NCI-H2029 (cell line): ENCODE measurements around the gene BACH2.
"Not testable (repeated sequence)": the region's sequence is repeated elsewhere in the genome, so short reads cannot be mapped to it uniquely, and the experiment has no call there.

Experiments
- DNase-seq: peaks from one replicate; lab custom pipeline; 2025; lab: John Stamatoyannopoulos, UW

BACH2 gene

DNA sequence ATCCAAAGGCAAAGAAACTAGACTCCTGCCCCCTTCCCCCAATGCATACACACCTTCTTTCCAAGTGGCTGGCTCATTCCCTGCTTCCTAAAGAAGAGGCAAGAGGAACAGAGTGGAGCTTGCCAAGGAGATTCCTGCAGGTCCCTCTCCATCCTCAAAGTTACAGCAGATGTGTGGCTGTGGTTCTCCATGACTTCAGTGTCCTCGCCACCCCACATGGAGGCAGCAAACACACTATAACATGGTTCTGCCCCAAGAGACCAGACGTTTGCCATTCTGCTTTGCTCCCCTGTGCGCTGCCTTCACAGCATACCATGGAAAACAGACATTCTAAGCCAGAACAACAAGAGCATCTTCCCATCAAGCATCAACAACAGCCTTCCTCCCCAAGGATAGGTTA lies 84.4 kb downstream of the BACH2 start:
- no peak for DNase-seq

DNA sequence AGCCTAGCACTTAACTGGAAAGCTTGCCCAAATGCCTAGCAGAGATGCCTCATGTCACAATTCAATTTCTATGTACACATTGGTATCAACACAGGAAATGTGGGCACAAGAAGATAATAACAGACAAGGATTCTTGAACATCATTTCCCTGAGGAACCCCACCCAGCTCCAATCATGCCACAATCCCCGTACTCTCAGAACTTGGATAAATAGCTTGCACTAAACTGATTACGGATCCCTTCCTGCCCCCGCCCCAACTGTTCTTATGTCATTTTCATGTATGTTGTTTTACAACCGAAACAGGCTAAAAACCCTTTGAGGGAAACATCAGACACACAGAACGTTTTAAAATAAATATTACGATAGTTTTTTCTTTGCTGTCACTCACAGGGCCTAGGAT lies 87.1 kb downstream of the BACH2 start:
- no peak for DNase-seq

DNA sequence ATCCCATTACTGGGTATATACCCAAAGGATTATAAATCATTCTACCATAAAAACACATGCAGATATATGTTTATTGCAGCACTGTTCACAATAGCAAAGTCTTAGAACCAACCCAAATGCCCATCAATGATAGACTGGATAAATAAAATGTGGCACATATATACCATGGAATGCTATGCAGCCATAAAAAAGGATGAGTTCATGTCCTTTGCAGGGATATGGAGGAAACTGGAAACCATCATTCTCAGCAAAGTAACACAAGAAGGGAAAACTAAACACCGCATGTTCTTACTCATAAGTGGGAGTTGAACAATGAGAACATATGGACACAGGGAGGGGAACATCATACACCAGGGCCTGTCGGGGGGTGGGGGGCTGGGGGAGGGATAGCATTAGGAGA lies 88.0 kb downstream of the BACH2 start:
- DNase-seq, result not testable (repeated sequence)

- no peak for DNase-seq
These were observed 92.2 kb downstream of the BACH2 start for GRCh38 chr6:90204327-90205056.

- no peak for DNase-seq
These were observed 93.0 kb downstream of the BACH2 start for GRCh38 chr6:90203672-90204071.

DNA sequence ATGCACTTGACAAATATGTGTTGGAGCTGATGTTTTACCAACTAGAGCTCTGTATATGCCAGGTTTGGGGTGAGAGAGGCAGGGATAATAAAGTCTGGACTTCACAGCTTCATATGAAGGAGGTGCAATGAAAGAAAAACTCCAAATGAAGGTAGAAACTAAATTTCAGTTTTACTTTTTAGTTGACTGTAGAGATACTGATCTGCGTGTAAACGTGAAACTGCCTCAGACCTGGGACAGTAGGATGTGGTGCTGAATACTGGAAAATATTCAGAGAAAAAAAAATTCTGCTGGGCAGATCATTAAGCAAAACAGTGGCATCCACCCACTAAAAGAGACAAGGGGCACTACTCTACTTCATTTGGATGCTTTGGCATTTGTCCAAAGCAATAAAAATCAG lies 94.5 kb downstream of the BACH2 start:
- no peak for DNase-seq

- DNase-seq, result no peak
These were observed 96.7 kb downstream of the BACH2 start for GRCh38 chr6:90199900-90200299.

- DNase-seq, result no peak
These were observed 97.8 kb downstream of the BACH2 start for GRCh38 chr6:90198758-90199425.

DNA sequence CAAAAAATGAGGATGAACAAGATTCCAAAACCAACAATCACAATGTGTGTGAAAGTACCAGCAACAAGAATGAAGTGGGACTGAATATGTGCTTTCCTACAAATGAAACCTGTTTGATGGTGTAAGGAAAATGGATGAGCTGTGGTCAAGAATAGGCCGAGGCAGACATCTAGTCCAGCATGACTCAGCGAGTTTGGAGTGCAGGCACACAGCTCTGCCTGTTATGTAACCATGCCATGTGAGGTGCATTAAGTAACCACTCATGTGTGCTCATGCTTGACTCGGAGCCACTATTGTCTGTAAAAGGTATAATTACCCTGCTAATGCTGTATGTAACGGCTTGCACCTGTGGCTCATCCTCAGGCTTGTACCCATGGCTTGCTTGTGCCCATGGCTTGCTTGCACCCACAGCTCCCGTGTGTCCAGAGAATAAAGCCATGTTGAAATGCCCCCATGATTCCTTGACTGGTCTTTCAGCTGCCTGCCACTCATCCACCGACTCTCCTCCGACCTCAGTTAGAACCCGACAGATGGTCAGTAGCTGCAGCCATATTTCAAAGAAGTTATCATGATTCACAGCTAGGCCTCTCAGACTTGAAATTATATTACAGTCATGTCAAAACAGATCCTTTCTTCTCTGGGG lies 98.7 kb downstream of the BACH2 start:
- DNase-seq, result peak; percentile 92

- no peak for DNase-seq
These were observed 101.4 kb downstream of the BACH2 start for GRCh38 chr6:90195094-90195829.

GRCh38 chr6:90194371-90194841 lies 102.2 kb downstream of the BACH2 start:
- DNase-seq, result no peak

- no peak for DNase-seq
These were observed 103.3 kb downstream of the BACH2 start for GRCh38 chr6:90193359-90193758.

- DNase-seq, result no peak
These were observed 103.8 kb downstream of the BACH2 start for GRCh38 chr6:90192857-90193256.

- no peak for DNase-seq
These were observed 105.8 kb downstream of the BACH2 start for GRCh38 chr6:90190752-90191395.

- no peak for DNase-seq
These were observed 106.5 kb downstream of the BACH2 start for GRCh38 chr6:90190131-90190530.

GRCh38 chr6:90187437-90188121 lies 109.1 kb downstream of the BACH2 start:
- DNase-seq, result no peak

DNA sequence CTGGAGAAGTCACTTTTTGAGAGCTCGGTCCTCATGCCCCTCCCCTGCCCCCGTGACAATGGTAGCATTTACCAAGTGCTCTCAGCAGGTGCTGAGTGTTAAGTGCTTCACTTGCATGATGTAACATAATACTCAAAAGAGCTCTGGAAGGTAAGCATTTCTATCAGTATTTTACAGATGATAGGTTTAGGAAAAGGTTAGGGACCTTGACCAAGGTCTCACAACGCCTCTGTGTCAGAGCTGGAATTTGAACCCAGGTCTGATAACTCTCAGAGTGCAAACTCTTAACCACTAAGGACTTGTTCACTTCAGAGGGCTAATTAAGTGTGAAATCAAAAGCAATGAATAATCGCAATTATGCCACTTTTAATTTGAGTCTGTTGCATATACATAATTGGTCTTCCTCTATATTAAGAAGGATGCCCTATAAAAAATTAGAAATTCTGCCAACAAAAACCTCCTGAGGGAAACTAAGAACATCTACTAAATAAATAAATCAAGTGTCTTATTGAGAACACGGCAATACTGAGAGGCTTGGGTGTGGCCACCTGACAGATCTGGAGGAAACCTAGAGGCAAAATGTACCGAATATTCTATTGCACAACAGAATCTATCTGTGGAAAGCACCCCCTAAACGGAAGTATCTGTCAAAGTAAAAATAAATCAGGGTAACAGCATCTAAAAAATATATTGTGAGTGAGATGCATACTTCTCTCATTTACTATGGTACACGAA lies 109.8 kb downstream of the BACH2 start:
- DNase-seq, result peak; percentile 61

DNA sequence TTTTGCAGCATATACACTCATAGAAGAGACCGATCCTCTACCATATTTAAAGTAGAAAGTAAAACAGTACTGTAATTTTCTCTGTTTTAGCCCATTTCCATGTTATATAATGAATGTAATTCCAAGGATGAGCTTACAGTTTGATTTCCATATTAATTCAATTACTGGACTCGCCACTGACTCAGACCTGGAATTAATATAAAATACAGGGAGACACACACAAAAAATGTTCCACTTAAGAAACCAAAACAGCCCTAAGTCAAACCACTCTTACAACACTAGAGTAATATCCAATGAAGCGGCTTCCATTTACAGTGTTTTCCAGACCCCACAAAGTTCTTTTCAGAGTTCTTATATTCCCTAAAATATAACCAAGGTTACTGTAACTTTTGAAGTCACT lies 110.6 kb downstream of the BACH2 start:
- no peak for DNase-seq

- peak; percentile 27 for DNase-seq
These were observed 112.0 kb downstream of the BACH2 start for GRCh38 chr6:90184334-90185298.
